Stimulated activated CD8-positive, alpha-beta memory T cell treated with anti-CD3 and anti-CD28 coated beads, Interleukin-2, amount 100 ng/mL, for 48 hours (primary cell): ENCODE results near the gene ATP11C.
"Not testable (repeated sequence)": the region's sequence is repeated elsewhere in the genome, so short reads cannot be mapped to it uniquely, and the experiment has no call there.

ENCODE experiments used
- DNase-seq, 2 donors: peaks; one replicate each; pipeline ENCODE4 v3.0.0-alpha.2; 2020; ENCODE audit warnings: low read depth in 2 of 2

ATP11C gene

DNA sequence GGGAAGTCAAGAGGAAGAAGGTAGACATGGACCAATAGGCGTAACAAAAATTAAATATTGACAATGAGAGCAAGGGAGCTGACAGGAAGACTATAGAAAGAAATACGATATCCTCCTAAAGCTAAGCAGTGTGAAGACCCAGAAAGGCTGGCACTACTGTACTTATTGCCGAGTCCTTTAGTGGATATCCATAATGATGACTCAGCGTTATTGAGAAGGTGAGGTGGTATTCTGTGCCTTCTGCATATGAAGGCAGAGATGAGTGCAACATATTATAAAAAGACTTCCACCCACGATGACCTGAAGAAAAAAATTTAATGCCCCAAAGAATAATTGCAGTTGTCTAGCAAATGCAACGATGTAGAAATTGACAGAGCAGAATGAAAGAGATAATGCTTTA lies 211.9 kb downstream of the ATP11C start:
- DNase-seq: no peak

DNA sequence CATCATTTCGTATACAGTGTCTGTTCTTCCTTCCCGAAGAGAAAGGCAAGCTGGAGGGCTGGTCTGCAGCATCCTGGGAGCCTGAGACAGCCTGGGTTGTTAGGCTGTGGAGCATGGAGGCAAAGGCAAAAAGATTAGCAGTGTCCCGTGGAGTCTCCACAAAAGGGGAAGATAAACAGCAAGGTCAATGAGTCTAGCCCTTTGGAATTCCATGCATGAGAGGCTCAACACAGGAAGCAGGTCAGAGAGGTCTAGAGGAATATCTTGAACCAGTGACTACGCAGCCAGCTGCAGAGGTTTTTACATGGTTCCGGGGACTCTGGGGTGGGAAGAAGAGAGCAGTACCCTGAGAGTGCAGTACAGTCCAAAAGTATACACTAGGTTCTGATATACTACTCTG lies 212.7 kb downstream of the ATP11C start:
- DNase-seq: no peak

DNA sequence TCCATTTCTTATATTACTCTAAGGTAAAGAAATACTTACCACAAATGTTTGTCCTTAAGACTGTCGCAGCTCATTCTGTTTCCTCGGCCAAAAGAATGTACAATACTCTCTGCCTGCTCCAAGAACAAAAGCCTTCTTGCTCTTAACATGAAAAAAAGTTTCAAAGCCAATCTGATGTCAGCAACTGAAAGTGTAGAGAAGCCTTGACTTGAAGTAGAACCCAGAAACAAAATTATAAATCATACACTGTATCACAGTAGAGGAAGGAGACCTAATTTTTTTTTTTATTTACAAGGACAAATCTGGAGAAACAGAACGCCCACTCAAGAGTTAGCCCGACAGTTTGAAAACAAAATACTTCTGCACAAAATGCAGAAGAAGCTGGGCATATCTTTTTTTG lies 224.8 kb downstream of the ATP11C start, which contains the start of gene MCF2:
MCF2 (minus strand) TSS at position 101 of the 400 bp plus-strand sequence. CDS start 56,423 bp downstream, outside the sequence.
- DNase-seq: no peak

DNA sequence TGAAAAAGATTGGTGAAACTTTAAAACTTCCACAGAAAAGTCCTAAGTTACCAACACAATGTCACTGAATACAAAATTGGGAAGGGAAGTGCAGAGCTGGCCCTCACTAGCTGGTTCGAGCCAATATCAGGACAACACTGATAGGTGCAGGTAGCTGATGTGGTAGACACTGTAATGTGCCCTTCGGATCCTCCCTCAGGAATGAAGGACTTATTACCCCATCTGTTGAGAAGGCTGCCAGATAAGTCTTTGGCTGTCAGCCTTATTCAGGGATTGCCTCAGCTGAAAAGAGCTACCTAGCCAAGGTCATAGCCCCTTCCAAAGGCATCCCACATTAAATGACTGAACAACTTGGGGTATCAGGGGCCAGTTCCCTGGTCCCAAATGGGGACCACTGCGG lies 230.2 kb downstream of the ATP11C start:
- DNase-seq: no peak

DNA sequence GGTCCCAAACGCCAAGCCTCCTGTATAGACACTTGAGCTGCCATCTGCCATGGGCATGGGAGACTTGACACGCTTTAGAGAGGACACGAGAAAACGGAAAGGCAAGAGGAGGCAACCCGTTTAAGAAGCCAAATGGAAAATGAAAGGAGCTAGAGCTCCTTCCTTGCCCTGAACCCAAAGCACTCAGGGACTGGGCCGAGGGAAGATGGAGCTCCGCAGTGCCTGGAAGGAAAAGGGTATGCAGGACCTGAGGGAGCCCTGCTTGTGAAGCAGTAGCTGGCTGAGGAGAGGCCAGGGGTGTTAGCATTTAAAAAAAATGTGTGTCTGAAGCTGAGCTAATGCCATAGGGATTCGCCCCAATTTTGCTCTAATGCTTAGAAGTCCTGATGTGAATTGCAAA lies 239.9 kb downstream of the ATP11C start:
- no peak for DNase-seq

DNA sequence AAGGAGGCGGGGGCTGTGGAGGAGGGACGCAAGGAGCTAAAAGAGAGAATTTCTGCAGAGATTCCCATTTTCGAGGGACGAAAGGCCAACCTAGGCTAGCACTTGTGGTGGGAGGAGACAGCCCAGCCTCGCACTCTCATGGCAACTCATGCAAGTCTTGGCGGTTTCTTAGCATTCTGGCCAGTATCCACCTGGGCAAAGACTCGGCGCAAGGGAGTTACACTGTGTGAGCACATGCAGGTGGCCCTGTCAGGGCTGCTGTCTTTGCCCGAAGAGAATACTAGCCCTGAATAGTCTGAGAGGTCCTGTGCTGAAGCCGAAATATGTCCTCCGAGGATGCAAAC lies 240.4 kb downstream of the ATP11C start:
- DNase-seq: no peak

DNA sequence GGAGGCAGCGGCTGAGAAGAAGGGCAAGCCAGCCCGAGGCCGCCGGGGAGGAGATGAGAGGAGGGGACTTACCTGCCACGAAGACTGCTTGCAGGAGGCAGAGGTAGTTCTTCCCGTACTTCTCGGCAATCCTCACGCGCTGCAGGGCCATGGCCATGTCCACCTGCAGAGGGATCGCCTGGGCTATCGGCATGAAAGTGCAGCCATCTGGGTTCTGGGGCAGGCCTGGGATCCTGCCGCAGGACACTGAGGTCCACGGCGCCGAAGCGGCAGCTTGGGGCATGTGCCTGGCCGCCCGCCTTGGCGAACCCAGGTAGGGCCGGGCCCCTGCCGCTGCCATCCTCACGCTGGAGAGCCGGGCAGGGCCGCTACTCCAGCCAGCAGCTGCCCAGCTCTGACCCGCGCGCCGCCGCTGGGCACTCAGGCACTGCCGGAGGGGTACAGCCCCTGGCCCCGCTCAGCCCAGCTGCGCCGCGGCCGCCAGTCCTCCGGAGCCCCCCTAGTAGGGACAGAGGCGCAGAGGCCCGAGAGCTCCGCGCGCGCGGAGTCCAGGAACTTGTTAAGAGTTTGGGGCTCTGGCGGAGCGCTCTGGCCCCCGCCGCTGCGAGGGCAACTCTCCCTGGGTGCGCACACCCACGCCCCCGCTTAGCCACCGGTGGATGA lies 240.9 kb downstream of the ATP11C start:
- no peak for DNase-seq

DNA sequence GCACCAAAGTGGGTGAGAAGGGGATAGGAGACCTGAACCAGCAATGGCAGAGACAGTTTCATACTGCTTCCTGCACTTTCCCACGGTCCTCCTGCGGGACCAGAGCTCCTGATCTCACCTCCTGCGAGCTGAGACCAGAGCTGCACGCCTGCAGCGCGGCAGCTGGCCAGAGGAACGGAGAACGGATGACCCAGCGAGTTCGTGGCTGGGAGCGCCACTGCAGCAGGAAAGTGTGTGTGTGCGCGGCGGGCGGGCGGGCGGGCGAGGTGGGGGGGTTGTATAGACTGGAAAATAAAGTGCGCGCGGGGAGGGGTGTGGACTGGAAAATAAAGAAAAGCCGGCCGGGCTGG lies 241.4 kb downstream of the ATP11C start:
- DNase-seq: no peak

DNA sequence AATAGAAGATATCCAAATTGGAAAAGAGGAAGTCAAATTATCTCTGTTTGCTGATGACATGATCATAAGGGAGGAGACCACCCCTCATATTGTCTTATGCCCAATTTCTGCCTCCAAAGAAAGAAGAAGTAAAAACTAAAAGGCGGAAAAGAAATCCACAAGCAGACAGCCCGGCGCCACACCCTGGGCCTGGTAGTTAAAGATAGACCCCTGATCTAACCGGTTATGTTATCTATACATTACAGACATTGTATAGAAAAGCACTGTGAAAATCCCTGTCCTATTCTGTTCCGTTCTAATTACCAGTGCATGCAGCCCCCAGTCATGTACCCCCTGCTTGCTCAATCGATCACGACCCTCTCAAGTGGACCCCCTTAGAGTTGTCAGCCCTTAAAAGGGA lies 247.7 kb downstream of the ATP11C start:
- not testable (repeated sequence) for DNase-seq

DNA sequence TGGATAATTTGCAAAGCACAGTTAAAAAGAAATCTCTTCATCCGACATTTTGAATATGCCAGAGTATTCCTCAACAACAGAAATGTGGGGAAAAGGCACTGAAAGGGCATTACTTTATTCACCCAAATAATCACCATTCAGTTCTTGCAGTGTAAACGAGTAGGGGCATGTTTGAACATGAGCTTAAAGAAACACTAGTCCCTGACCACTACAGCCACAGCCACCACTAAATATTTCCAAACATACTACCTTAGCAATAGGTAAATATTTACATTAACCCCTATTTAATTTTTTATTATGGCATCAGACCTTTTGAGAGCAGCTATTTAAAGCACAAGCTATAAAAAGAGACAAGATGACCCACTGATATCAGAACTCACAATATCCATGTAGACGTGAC lies 252.5 kb downstream of the ATP11C start:
- no peak for DNase-seq
